Stimulated activated CD4-positive, alpha-beta T cell treated with anti-CD3 and anti-CD28 coated beads, Interleukin-2, amount 100 ng/mL, for 48 hours (primary cell): ENCODE measurements around the gene PADI2.

Experiments used
- DNase-seq, 2 donors: peaks; one replicate each; pipeline ENCODE4 v3.0.0-alpha.2; 2020

The PADI2 gene

DNA sequence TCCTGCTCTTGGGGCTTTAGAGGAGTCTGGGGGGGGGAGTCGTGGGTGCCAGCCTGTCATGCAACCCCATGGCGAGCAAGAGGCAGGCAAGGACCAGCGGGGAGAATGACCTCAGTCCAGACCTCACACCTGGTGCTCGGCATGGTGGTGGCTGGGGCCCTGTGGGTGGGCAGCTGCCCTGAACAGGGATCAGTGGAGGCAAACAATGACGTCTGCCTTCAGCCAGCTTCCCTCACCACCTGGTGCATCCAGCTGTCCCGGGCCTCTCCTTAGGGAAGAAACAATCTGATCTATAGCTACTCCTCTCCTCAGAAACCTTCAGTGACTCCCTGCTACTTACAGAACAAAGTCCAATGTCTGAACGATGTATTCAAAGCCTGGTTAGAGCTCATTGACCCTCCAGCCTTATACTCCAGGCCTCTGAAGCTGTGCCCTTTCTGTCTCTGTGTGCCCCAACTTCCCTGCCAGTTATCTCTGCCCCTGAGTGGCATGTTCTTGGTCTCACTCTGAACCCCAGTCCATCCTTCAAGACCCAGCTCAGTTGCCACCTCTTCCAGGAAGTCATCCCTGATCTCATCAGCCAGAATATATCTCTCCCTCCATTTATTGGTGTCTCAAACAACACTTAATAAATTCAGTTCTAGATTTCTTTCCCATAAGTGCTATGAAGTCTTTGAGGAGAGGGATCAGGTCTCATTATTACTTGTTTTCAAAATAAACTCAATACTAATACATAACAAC is 6.6 kb downstream of the PADI2 start:
- DNase-seq: no peak

DNA sequence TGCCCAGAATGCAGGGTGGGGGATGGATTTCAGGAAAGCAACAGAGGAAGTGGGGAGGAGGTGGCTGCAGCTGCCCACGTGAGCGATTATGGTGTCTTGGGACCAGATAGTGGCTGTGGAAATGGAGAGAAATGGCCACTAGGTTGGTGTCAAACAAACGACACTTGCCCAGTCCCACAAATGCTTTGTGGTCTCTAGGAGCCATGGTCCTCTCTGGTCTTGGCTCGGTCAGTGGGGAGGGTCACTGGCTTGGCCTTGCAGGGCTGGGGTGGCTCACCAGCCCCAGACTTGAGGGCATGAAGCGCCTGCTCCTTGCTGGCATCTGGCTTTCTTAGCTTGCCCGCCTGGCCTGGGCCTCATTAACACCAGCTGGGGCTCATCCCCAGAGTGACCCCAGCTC is 7.2 kb downstream of the PADI2 start:
- no peak for DNase-seq

DNA sequence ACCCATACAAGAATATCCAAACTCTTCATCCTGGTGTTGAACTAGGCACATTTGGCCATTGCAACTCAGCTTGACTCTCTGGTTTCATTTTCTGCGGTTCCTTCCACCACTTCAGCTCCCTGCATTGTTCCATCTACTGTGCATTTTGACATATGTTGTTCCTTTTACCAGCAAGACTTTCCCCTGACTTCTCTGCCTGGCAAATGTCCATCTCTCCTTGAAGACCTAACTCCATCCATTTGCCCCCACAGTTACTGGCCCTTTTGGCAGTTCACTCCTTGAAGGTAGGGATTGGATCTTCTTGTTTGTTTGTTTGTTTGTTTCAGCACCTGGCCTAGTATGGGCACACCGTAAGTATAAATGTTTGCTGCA is 8.7 kb downstream of the PADI2 start:
- DNase-seq: no peak

- no peak for DNase-seq
Measured at GRCh38 chr1:17109892-17110554, 9.2 kb downstream of the PADI2 start.

DNA sequence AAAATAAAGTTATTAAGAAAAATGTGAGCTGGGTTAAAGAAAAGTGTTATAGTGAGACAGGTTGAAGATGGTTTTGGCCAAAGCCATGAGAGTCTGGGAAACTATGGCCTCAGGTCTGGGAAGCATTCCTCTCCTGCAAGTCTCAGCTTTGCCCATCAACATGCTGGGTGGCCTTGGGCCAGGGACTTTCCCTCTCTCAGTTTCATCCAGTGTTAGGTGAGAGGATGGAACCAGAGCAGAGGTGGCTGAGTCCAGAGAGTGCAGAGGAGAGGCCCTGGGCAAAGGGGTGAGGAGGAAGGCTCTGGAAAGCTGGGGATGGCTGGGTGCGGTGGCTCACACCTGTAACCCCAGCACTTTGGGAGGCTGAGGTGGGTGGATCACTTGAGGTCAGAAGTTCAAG is 10.5 kb downstream of the PADI2 start:
- no peak for DNase-seq

DNA sequence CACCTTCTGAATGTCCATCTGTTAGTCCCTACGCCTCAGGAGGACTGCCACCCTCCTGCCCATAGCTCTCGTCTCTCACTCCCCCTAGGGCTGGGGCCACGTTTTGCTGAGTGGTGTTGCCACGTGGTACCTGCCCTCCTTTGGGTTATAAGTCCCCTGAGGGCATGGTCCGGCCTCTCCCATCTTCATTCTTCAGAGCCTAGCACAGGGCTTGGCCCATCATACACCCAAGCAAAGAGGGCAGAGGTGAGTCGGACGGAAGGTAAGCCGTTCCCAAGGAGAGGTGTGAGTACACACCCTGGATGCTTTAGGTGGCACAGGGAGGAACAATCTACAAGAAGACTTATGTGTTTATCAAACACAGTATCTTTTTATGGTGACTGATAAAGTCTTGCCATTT is 10.9 kb downstream of the PADI2 start:
- DNase-seq: no peak

DNA sequence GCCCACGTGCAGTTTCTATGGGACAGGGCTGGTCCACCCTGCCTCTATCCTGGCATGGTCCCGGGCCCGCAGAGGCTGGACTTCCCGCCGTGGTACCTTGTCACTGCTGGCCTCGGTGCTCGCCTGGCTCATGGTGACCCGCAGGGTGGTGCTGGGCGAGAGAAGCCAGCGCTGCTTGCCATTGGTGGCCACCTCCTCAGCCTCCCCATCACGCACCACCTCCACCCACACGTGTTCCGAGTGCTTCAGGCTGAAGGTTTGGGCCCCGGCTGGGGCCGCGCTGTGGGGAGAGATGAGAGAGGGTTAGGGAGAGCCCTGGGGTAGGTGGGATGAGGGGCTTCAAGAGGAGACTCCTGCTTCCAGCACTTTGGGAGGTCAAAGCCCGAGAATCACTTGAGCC is 14.5 kb downstream of the PADI2 start:
- no peak for DNase-seq

DNA sequence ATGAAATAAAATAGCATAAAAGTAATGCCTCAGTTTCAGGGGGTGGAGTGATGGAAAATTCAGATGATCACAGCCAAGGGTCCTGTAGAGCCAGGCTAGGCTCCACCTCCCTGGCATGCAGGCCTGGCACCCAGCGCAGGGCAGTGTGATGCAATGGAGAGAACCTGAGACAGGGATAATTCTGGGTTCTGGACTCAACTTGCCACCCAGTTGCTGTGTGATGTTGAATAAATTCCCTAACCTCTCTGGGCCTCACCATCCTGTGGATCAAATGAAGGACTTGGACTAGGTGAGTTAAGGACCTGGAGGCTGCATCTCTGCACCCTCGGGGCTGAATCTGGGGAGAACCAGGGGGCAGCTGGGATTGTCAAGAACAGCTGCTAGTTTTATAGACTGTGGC is 17.0 kb downstream of the PADI2 start:
- DNase-seq: no peak

GRCh38 chr1:17101261-17101660 is 18.0 kb downstream of the PADI2 start:
- DNase-seq: no peak

- DNase-seq: no peak
Measured at GRCh38 chr1:17099616-17100340, 19.5 kb downstream of the PADI2 start.

DNA sequence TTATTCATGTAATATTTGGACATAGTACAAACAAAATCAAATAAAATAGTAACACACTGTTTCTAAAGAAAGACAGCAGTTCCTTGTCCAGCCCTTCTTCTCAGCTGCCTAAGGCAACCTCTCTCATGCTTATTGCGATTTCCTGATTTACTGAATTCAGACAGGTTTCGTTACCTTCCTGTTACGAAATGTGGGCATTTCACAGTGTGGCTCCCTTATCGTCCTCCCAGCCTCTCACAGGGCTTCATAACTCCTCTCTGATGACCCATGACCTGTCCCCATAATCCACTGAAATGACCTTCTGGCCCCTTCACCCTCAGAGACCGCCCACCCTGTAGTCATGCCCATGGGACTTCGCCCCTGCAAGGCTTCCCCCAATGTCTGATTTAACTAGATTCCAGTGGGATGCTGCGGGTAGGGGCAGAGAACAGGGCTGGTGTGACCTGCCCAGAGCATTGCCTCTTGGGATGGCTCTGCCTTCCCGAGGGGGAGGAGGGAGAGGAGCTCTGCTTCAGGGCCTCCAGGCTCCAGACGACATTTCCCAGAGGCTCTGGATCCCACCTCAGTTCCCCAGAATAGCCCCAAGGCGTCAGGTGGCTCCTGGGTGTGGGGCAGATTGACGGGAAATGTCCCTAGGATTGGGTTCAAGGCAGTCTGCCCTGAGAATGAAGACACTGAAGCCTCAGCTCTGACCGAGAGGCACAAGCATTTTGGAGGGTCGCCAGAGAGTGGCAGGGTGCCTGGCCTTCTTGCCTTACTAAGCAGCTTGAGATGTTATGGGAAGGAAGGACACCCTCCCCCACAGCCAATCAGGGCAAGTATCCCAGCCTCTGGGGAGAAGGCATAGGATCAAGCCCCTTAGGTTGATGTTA is 20.6 kb downstream of the PADI2 start:
- no peak for DNase-seq

- no peak for DNase-seq
Measured at GRCh38 chr1:17097787-17098186, 21.5 kb downstream of the PADI2 start.

- no peak for DNase-seq
Measured at GRCh38 chr1:17097147-17097546, 22.1 kb downstream of the PADI2 start.

DNA sequence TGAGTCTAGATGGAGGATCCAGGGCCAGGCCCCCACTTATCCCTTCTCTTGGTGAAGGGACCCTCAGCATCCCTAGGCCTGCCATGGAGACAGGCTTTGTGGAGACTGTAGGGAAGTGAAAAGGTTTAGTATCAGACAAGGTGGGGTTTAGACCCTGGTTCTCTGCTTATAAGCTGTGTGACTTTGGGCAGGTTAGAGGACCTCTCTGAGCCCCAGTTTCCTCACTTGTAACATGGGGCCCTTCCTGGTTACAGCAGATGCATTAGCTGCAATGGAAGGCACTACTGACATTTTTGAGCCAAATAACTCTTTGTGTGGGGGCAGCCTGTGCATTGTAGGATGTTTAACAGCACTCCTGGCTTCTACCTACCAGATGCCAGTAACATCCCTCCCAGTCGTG is 22.7 kb downstream of the PADI2 start:
- DNase-seq: no peak

- no peak for DNase-seq
Measured at GRCh38 chr1:17095141-17095540, 24.1 kb downstream of the PADI2 start.

DNA sequence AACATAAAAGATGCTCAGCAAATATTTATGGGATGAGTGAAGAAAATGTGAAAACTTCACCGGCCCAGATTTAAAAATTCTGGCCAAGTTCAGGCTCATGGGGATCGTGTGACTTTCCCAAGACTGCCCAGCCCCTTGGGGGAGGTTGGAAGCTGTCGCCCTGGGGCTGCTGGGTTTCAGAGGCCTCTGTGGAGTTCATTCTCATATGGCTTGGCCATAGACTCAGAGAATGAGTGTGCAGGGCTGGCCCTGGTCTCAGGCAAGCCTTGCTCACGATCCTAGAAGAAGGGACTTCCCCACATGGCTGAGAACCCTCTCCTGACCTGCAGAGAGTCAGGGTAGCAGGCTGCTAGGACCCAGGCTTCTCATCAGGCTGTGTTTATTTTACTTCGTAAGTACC is 24.6 kb downstream of the PADI2 start:
- DNase-seq: no peak

- no peak for DNase-seq
Measured at GRCh38 chr1:17093822-17094393, 25.3 kb downstream of the PADI2 start.

- no peak for DNase-seq
Measured at GRCh38 chr1:17091252-17091651, 28.0 kb downstream of the PADI2 start.

DNA sequence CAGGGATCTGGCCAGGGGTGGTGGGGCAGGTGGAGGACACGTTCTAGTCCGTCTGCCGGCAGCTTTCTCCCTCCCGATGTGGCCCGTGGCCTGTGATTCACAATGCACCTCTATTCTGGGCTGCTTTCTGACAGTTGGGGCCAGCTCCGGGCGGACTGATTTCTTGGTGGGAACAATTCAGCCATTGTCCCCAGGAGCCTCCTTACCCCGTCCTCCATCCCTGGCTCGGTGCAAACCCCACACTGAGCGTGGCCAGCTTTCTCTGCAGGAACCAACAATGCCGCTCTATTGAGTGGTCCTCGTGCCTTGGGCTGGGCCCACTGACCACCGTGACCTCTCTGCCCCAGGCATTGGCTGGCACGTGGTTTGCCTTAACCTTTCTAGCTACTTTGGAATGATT is 29.7 kb downstream of the PADI2 start:
- DNase-seq: no peak

GRCh38 chr1:17086751-17087150 is 32.5 kb downstream of the PADI2 start:
- DNase-seq: no peak

DNA sequence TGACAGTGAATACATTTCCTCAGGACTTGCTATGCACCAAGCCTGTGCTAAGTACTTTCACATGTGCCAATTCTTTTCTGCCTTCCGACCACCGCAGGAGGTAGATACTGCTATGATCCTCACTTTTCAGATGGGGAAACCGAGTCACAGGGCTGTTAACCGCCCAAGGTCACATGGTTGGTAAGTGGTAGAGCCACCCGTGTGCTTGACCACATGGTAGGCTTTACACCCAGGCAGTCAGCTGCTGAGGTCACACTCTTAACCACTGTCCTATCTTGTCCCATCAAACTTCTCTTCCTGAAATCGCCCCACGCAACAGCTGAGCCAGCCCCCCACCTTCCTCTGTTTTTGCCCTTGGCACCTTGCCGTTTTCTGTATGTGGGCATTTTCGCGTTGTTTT is 34.5 kb downstream of the PADI2 start:
- no peak for DNase-seq

GRCh38 chr1:17082761-17083160 is 36.5 kb downstream of the PADI2 start:
- DNase-seq: no peak

DNA sequence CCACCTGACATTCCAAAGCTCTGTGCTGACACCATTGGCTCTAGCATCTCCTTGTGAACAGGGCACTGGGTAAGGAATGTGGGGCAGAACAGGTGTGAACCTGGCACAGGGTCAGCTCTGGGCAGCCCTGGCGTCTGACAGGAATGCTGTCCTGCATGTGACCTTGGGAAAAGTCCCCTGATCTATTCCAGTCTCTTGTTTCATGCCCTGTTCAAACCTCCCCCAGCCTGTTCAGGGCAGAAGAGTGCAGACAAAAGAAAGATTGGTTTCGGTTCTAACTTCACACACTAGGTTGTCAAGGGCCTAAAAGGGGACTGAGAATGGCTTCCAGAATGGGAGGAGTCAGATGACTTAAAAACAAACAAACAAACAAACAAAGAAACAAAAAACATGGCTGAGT is 37.8 kb downstream of the PADI2 start:
- no peak for DNase-seq
